SK-N-SH (cell line): Measurements from ENCODE around the gene CACNA2D3. TPM values are rescaled to one million over a fixed set of nuclear protein-coding genes. Genes with fewer than 3 reads are reported as not detected.

Experiments
- CTCF ChIA-PET: fragments of 300-600, 350-600 bp; formaldehyde crosslinking; extraction: SDS; loops from one replicate; lab custom pipeline; 2021; lab: Yijun Ruan, JAX
- POLR2A ChIA-PET: fragments of 350-600 bp; sonication (Branson Sonifier 250); formaldehyde crosslinking; extraction: SDS; loops from one replicate; lab custom pipeline; 2020; ENCODE audit warnings: antibody characterized with exemption, inconsistent platforms; lab: Yijun Ruan, JAX
- DNase-seq: peaks from one replicate; pipeline ENCODE4 v3.0.0; 2012
- H2AFZ ChIP-seq: fragments of 200-600 bp; sonication (generic); 2 replicates; pipeline ENCODE4 v1.8.1; 2016; ENCODE audit warnings: antibody characterized with exemption, mild to moderate bottlenecking, low read depth
- H3F3A ChIP-seq: fragments of 200-600 bp; sonication (generic); replicated peaks from 2 replicates; pipeline ENCODE3; 2016; ENCODE audit warnings: antibody characterized with exemption, mild to moderate bottlenecking; ENCODE audit not compliant: insufficient read depth
- H3K27ac ChIP-seq, 2 experiments: fragments of 200-500 bp in 1 of 2; fragments of 200-600 bp in 1 of 2; sonication (Bioruptor generic) in 1 of 2; sonication (generic), shearing (Covaris generic) in 1 of 2; 2 replicates each; pipeline versions ENCODE4 v1.5.1 to v1.6.1; 2014 to 2016; ENCODE audit warnings: low read depth in 2 of 2, inconsistent platforms in 1 of 2, low read length in 1 of 2, mild to moderate bottlenecking in 1 of 2, mixed read lengths in 1 of 2
- H3K27me3 ChIP-seq: fragments of 200-600 bp; sonication (generic), shearing (Covaris generic); 2 replicates; pipeline ENCODE4 v1.6.1; 2016; ENCODE audit warnings: mixed run types; ENCODE audit not compliant: insufficient read depth
- H3K36me3 ChIP-seq, 2 experiments: fragments of 200-500 bp in 1 of 2; fragments of 200-600 bp in 1 of 2; sonication (Bioruptor generic) in 1 of 2; sonication (generic) in 1 of 2; replicated peaks in 1 of 2; 2 replicates each; pipeline versions ENCODE3 to v1.5.1; 2014 to 2016; ENCODE audit warnings: low read length in 1 of 2, mild to moderate bottlenecking in 1 of 2; ENCODE audit not compliant: insufficient read depth in 2 of 2, control insufficient read depth in 1 of 2
- H3K4me1 ChIP-seq, 2 experiments: fragments of 200-500 bp in 1 of 2; fragments of 200-600 bp in 1 of 2; sonication (Bioruptor generic) in 1 of 2; sonication (generic), shearing (Covaris generic) in 1 of 2; 2 replicates each; pipeline versions ENCODE4 v1.5.1 to v1.6.1; 2014 to 2016; ENCODE audit warnings: low read depth in 1 of 2, low read length in 1 of 2, mixed run types in 1 of 2; ENCODE audit not compliant: insufficient read depth in 2 of 2, control insufficient read depth in 1 of 2
- H3K4me2 ChIP-seq: fragments of 200-600 bp; sonication (generic), shearing (Covaris generic); 2 replicates; pipeline ENCODE4 v1.6.1; 2017; ENCODE audit warnings: mixed run types
- H3K4me3 ChIP-seq, 2 experiments: fragments of 200-500 bp in 1 of 2; fragments of 200-600 bp in 1 of 2; sonication (Bioruptor generic) in 1 of 2; sonication (generic), shearing (Covaris generic) in 1 of 2; 2 replicates each; pipeline versions ENCODE4 v1.5.1 to v1.8.1; 2014 to 2016; ENCODE audit warnings: low read depth in 2 of 2, inconsistent platforms in 1 of 2, low read length in 1 of 2, mild to moderate bottlenecking in 1 of 2, mixed read lengths in 1 of 2, moderate library complexity in 1 of 2
- H3K79me2 ChIP-seq: fragments of 200-600 bp; sonication (generic); 2 replicates; pipeline ENCODE4 v1.8.1; 2017; ENCODE audit warnings: mild to moderate bottlenecking; ENCODE audit not compliant: insufficient read depth
- H3K9ac ChIP-seq: fragments of 200-600 bp; sonication (generic); 2 replicates; pipeline ENCODE4 v1.6.1; 2017; ENCODE audit warnings: mixed run types
- H3K9me2 ChIP-seq: fragments of 200-600 bp; sonication (generic); 2 replicates; pipeline ENCODE4 v1.6.1; 2017; ENCODE audit warnings: mixed run types
- H3K9me3 ChIP-seq: fragments of 200-600 bp; sonication (generic); 2 replicates; pipeline ENCODE4 v1.6.1; 2017; ENCODE audit warnings: mixed run types, mild to moderate bottlenecking, moderate library complexity
- H4K20me1 ChIP-seq: fragments of 200-600 bp; sonication (generic); 2 replicates; pipeline ENCODE4 v1.6.1; 2017; ENCODE audit warnings: mild to moderate bottlenecking, mixed run types; ENCODE audit not compliant: insufficient read depth
- CTCF ChIP-seq: fragments of 200-600 bp; sonication (generic); IDR thresholded peaks from 2 replicates; pipeline ENCODE4 v1.6.1; 2017; ENCODE audit warnings: antibody characterized with exemption, mild to moderate bottlenecking, moderate library complexity
- EP300 ChIP-seq, 2 experiments: IDR thresholded peaks; 2 replicates each; pipeline versions ENCODE4 v1.4.0 to v1.6.1; 2012; ENCODE audit warnings: borderline replicate concordance in 1 of 2, low read depth in 1 of 2, low read length in 1 of 2
- MAX ChIP-seq: IDR thresholded peaks from 2 replicates; pipeline ENCODE4 v1.4.0; 2012; ENCODE audit warnings: low read depth
- NFIC ChIP-seq: IDR thresholded peaks from 2 replicates; pipeline ENCODE4 v1.4.0; 2012; ENCODE audit warnings: borderline replicate concordance
- PBX3 ChIP-seq: IDR thresholded peaks from 2 replicates; pipeline ENCODE4; 2012
- POLR2AphosphoS5 ChIP-seq: IDR thresholded peaks from 2 replicates; pipeline ENCODE4 v1.6.1; 2012; ENCODE audit warnings: low read depth, low read length
- RFX5 ChIP-seq: IDR thresholded peaks from 2 replicates; pipeline ENCODE4 v1.6.1; 2012; ENCODE audit warnings: mild to moderate bottlenecking, improper control_type of control experiment, low read length
- RXRA ChIP-seq: IDR thresholded peaks from 2 replicates; pipeline ENCODE4 v1.4.0; 2012; ENCODE audit warnings: low read depth, mild to moderate bottlenecking, borderline replicate concordance
- SIN3A ChIP-seq: IDR thresholded peaks from 2 replicates; pipeline ENCODE4 v1.6.1; 2012; ENCODE audit warnings: low read depth, mild to moderate bottlenecking, low read length, moderate library complexity, borderline replicate concordance
- USF2 ChIP-seq: fragments of 150-350 bp; IDR thresholded peaks from 2 replicates; pipeline ENCODE4 v1.6.1; 2017; ENCODE audit warnings: antibody characterized with exemption, low read length, low read depth, borderline replicate concordance
- WGBS: methylation state at CpG from one replicate; pipeline ENCODE4 v1.1.6; 2017; ENCODE audit warnings: low lambda C conversion rate; 5-methylcytosine and 5-hydroxymethylcytosine counted together
- polyA plus RNA-seq, 3 experiments: library from polyadenylated mRNA; depleted of rRNA; stranded (reverse); fragments of >200 nt; gene quantifications; 2 replicates each; pipeline ENCODE4 v1.2.3, GENCODE V29; 2012

CACNA2D3 gene
- polyA plus RNA-seq, 1 of the 3 experiments (the other 2 are of a cell fraction) = 0.15 TPM

- no peaks in the 10 kb centered on the region for H3K9me3 ChIP-seq
- TF ChIP-seq RXRA (no peak), EP300 (IDR thresholded peaks at IDR 0.05; ENCODE audit: borderline replicate concordance in 1 of 2, low read depth in 1 of 2, low read length in 1 of 2) (no peak), SIN3A (no peak), RFX5 (no peak), POLR2AphosphoS5 (no peak), NFIC (no peak), USF2 (no peak)
- TF ChIP-seq, all 33 proteins: peak for 0
- H3K79me2 ChIP-seq = no peaks in the 10 kb centered on the region
- H3K9me2 ChIP-seq = no peaks in the 10 kb centered on the region
- WGBS = 42% methylated on average over 4 of the region's 7 CpGs
- no peak overlapping the region for H2AFZ ChIP-seq
- H3K27ac ChIP-seq = no peak overlapping the region
- no peaks in the 10 kb centered on the region; a peak in 1 of 4 replicates for H3K4me1 ChIP-seq
- no peaks in the 10 kb centered on the region for H3K27me3 ChIP-seq
- no peak overlapping the region for H3K4me2 ChIP-seq
- DNase-seq = no peak
- ChIA-PET CTCF (interaction anchor here (0.8 to 1.1 kb wide), 2 partner anchors 17 to 422 kb away, joined by 3 to 4 read pairs; no protein-coding TSS in a partner anchor), POLR2A (no interaction called here)
- H4K20me1 ChIP-seq = no peaks in the 10 kb centered on the region
- H3K36me3 ChIP-seq = no peaks in the 10 kb centered on the region
- no peak overlapping the region for H3K9ac ChIP-seq
- no peak overlapping the region for H3K4me3 ChIP-seq
- H3F3A ChIP-seq = no peaks in the 10 kb centered on the region
Observed at GRCh38 chr3:54361746-54362283, 239.5 kb downstream of the CACNA2D3 start.

GRCh38 chr3:54366007-54366750 is 243.8 kb downstream of the CACNA2D3 start:
- Histone ChIP-seq H3K4me2 (no peak overlapping the region), H2AFZ (no peak overlapping the region), H4K20me1 (no peaks in the 10 kb centered on the region), H3K9me2 (no peaks in the 10 kb centered on the region), H3K36me3 (no peaks in the 10 kb centered on the region), H3K27me3 (no peaks in the 10 kb centered on the region), H3K9ac (no peak overlapping the region), H3F3A (no peaks in the 10 kb centered on the region), H3K4me1 (peaks cover 0 to 2% of the 10 kb centered on the region in 2 experiments; a peak in 2 of 4 replicates), H3K79me2 (no peaks in the 10 kb centered on the region), H3K4me3 (no peak overlapping the region), H3K9me3 (no peaks in the 10 kb centered on the region), H3K27ac (no peak overlapping the region)
- ChIA-PET CTCF (interaction anchor here (1.7 to 3.4 kb wide), 2 partner anchors 219 to 427 kb away, joined by 7 to 9 read pairs; no protein-coding TSS in a partner anchor), POLR2A (no interaction called here)
- 4% methylated on average over 1 of the region's 1 CpG for WGBS
- TF ChIP-seq EP300 (IDR thresholded peaks at IDR 0.05; ENCODE audit: borderline replicate concordance in 1 of 2, low read depth in 1 of 2, low read length in 1 of 2) = no peak
- TF ChIP-seq RFX5 = no peak
- no peak for TF ChIP-seq CTCF
- TF ChIP-seq MAX = no peak
- no peak for TF ChIP-seq PBX3
- DNase-seq = no peak
